ENCODE data around the gene GPR27. TPM values are rescaled to one million over a fixed set of nuclear protein-coding genes. Genes with fewer than 3 reads are reported as not detected.

The GPR27 gene
- total RNA-seq, 1 donor from 2014 or later, result 18.3 TPM

DNA sequence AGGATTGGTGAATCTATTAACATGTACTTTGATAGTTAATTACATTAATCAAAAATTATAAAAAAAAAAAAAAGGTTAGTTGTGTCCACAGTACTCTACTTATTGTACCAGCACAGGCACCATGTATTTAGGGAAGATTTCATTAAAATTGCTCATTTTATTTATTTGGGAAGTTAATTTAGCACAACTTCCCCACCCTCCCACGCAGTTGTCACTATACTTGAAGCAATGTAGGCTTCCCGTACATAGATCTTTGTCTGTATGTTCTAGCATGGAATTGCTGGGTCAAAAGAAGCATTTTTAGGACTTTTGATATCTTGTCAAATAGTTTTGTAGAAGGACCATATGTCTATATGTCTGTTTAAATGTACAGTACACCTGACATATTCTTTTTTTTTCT lies 4.4 kb downstream of the GPR27 start:
- Histone ChIP-seq H3K27ac (no peak overlapping the region), H3K4me1 (peaks cover 13% of the 10 kb centered on the region), H3K9me3 (ENCODE audit: low read depth) (no peaks in the 10 kb centered on the region), H3K79me2 (ENCODE audit: low read depth) (peaks cover 6% of the 10 kb centered on the region), H3K27me3 (peaks cover 33% of the 10 kb centered on the region), H3K4me3 (no peak overlapping the region), H3K4me2 (no peak overlapping the region), H3F3A (ENCODE audit: low read depth) (peaks cover 3% of the 10 kb centered on the region), H4K20me1 (ENCODE audit: low read depth) (no peaks in the 10 kb centered on the region), H3K36me3 (no peaks in the 10 kb centered on the region), H2AFZ (replicated peaks) (no peak overlapping the region), H3K9ac (no peak overlapping the region)
- H3K27ac Mint-ChIP-seq, result no peak overlapping the region
- TF ChIP-seq CTCF (IDR thresholded peaks at IDR 0.05), result no peak
- DNase-seq (ENCODE audit: low spot score), result no peak
- H3K36me3 Mint-ChIP-seq, result no peaks in the 10 kb centered on the region
- peaks cover 11% of the 10 kb centered on the region for H3K27me3 Mint-ChIP-seq (ENCODE audit: insufficient read depth, low read depth)
- H3K4me1 Mint-ChIP-seq, result peaks cover 9% of the 10 kb centered on the region
- H3K4me3 Mint-ChIP-seq, result no peak overlapping the region
- no peaks in the 10 kb centered on the region for H3K9me3 Mint-ChIP-seq

- Histone ChIP-seq H3K27me3 (peaks cover 25% of the 10 kb centered on the region), H3K4me2 (no peak overlapping the region), H2AFZ (replicated peaks) (no peak overlapping the region), H3F3A (ENCODE audit: low read depth) (no peaks in the 10 kb centered on the region), H3K9me3 (ENCODE audit: low read depth) (no peaks in the 10 kb centered on the region), H4K20me1 (ENCODE audit: low read depth) (no peaks in the 10 kb centered on the region), H3K27ac (no peak overlapping the region), H3K79me2 (ENCODE audit: low read depth) (peaks cover 6% of the 10 kb centered on the region), H3K4me1 (peaks cover 12% of the 10 kb centered on the region), H3K36me3 (no peaks in the 10 kb centered on the region), H3K9ac (no peak overlapping the region), H3K4me3 (no peak overlapping the region)
- no peak for DNase-seq (ENCODE audit: low spot score)
- Mint-ChIP-seq H3K4me1 (peaks cover 9% of the 10 kb centered on the region), H3K27ac (peak overlapping the region; percentile 52), H3K36me3 (no peaks in the 10 kb centered on the region), H3K27me3 (ENCODE audit: insufficient read depth, low read depth) (peaks cover 10% of the 10 kb centered on the region), H3K9me3 (no peaks in the 10 kb centered on the region), H3K4me3 (no peak overlapping the region)
- no peak for TF ChIP-seq CTCF (IDR thresholded peaks at IDR 0.05)
- no peak for TF ChIP-seq EZH2phosphoT487 (IDR thresholded peaks at IDR 0.05)
- TF ChIP-seq EZH2 (IDR thresholded peaks at IDR 0.05), result no peak
Observed at GRCh38 chr3:71759401-71759800, 5.7 kb downstream of the GPR27 start.

- Histone ChIP-seq H3K27ac (no peak overlapping the region), H3K36me3 (no peaks in the 10 kb centered on the region), H4K20me1 (ENCODE audit: low read depth) (no peaks in the 10 kb centered on the region), H3K4me3 (no peak overlapping the region), H2AFZ (replicated peaks) (no peak overlapping the region), H3K9me3 (ENCODE audit: low read depth) (no peaks in the 10 kb centered on the region), H3K4me2 (no peak overlapping the region), H3K79me2 (ENCODE audit: low read depth) (peaks cover 6% of the 10 kb centered on the region), H3F3A (ENCODE audit: low read depth) (no peaks in the 10 kb centered on the region), H3K9ac (no peak overlapping the region), H3K27me3 (peaks cover 17% of the 10 kb centered on the region), H3K4me1 (peaks cover 12% of the 10 kb centered on the region)
- Mint-ChIP-seq H3K9me3 (no peaks in the 10 kb centered on the region), H3K27ac (no peak overlapping the region), H3K4me3 (no peak overlapping the region), H3K4me1 (peaks cover 7% of the 10 kb centered on the region), H3K27me3 (ENCODE audit: insufficient read depth, low read depth) (peaks cover 6% of the 10 kb centered on the region), H3K36me3 (no peaks in the 10 kb centered on the region)
- TF ChIP-seq EZH2 (IDR thresholded peaks at IDR 0.05) (no peak), CTCF (IDR thresholded peaks at IDR 0.05) (no peak)
- no peak for DNase-seq (ENCODE audit: low spot score)
Observed at GRCh38 chr3:71760140-71760539, 6.5 kb downstream of the GPR27 start.

DNA sequence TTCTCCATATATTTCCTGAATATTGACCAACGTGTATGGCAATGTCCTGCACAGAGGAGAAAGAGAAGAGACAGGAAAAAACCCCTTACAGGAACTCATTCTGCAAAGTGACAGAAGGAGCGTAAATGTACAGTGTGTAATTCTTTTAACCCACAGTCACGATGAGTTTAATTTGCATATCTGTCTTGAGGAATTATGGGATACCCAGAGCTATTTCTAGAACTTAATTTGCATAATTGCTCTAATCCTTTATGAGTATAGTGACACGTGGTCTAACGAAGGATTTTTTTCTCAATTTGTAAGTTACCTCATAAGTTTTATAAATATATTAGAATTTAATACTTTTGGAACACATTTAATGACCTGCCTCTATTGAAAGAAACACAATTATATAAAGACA lies 9.8 kb downstream of the GPR27 start:
- H3K36me3 ChIP-seq, result no peaks in the 10 kb centered on the region
- H3K27me3 ChIP-seq, result no peaks in the 10 kb centered on the region
- H3K27ac ChIP-seq, result no peak overlapping the region
- H3K9me3 ChIP-seq (ENCODE audit: low read depth), result no peaks in the 10 kb centered on the region
- H3K4me1 Mint-ChIP-seq, result no peaks in the 10 kb centered on the region
- peaks cover 2% of the 10 kb centered on the region for H3K27me3 Mint-ChIP-seq (ENCODE audit: insufficient read depth, low read depth)
- H3K9me3 Mint-ChIP-seq, result no peaks in the 10 kb centered on the region
- H3K27ac Mint-ChIP-seq, result no peak overlapping the region
- no peak overlapping the region for H3K4me3 ChIP-seq
- H3K36me3 Mint-ChIP-seq, result no peaks in the 10 kb centered on the region
- no peaks in the 10 kb centered on the region for H3K79me2 ChIP-seq (ENCODE audit: low read depth)
- DNase-seq (ENCODE audit: low spot score), result no peak
- H3K4me2 ChIP-seq, result no peak overlapping the region
- no peak overlapping the region for H3K9ac ChIP-seq
- no peak overlapping the region for H2AFZ ChIP-seq (replicated peaks)
- no peak overlapping the region for H3K4me3 Mint-ChIP-seq
- no peaks in the 10 kb centered on the region for H3F3A ChIP-seq (ENCODE audit: low read depth)
- no peaks in the 10 kb centered on the region for H4K20me1 ChIP-seq (ENCODE audit: low read depth)
- TF ChIP-seq CTCF (IDR thresholded peaks at IDR 0.05) (no peak), EZH2 (IDR thresholded peaks at IDR 0.05) (no peak), EZH2phosphoT487 (IDR thresholded peaks at IDR 0.05) (no peak)
- no peaks in the 10 kb centered on the region for H3K4me1 ChIP-seq
